GM18519 (cell line): ENCODE results near the gene DENND5A.
"Not testable (repeated sequence)": the region's sequence is repeated elsewhere in the genome, so short reads cannot be mapped to it uniquely, and the experiment has no call there.

ENCODE experiments used
- ATAC-seq: cut with Tn5 transposase; IDR thresholded peaks from one replicate; pipeline ENCODE4 v1.9.1; 2021; ENCODE audit warnings: mild to moderate bottlenecking, moderate library complexity; ENCODE audit not compliant: unreplicated experiment, low FRiP score

Gene DENND5A

DNA sequence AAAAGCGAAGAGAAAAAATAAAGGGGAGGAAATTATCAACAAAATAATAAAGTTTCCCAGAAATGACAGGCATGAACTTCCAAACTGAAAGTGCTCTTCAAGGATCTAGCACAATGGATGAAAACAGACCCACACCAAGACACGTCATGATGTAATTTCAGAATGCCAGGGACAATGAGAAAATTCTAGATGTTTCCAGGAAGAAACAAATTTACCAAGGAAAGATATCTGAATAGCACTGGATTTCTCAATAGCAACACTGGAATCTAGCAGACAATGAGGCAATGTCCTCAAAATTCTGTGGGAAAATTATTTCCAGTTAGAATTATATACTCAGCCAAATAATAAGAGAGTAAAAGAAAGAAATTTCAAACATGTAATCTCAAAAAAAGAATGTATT is 46.0 kb downstream of the DENND5A start:
- no peak for ATAC-seq

DNA sequence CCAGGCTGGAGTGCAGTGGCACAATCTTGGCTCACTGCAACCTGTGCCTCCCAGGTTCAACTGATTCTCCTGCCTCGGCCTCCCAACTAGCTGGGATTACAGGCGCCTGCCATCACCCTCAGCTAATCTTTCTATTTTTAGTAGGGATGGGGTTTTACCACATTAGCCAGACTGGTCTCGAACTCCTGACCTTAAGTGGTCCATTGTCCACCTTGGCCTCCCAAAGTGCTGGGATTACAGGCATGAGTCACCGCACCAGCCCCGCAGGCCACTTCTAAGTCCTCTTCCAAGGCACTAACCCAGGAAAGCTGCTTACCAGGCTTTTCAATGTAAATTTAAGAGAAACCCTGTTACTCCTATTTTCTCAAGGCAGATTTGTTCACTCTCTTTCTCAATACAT is 50.4 kb downstream of the DENND5A start:
- no peak for ATAC-seq

DNA sequence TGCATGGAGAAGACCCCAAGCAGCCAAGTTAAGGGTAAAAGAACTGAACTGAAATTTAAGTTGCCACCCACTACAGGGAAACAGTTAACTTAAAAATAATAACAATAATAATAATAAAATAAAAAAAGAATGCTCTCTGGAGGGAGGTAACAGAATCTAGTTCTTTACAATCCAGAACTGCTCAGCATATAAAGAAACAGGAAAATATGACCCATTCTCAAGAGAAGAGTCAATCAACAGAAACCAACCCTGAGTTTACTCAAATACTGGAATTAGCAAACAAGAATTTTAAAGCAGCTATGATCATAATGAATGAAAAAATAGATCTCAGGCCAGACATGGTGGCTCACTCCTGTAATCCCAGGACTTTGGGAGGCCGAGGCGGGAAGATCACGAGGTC is 53.8 kb downstream of the DENND5A start:
- no peak for ATAC-seq

DNA sequence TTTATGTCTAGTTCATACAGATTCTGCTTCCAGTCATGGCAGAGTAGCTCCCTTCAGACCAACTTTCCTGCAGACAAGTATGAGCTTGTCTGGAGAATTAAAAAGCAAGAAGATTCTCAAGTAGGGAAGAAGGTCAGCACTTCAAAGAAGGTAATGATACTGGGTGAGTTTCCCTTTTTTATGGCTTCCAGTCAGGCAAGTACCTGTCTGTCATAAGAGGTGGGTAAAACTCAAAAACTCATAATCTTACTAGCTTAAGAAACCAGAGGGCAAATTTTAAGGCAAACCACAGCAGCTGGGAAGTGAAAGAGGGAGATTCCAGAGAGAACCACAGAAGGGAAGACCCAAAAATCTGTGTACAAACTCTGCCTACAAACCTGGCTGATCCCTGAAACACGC is 54.2 kb downstream of the DENND5A start:
- ATAC-seq, result no peak

GRCh38 chr11:9210224-9210921 is 54.8 kb downstream of the DENND5A start:
- no peak for ATAC-seq

- ATAC-seq, result not testable (repeated sequence)
Observed at GRCh38 chr11:9209604-9210003, 55.5 kb downstream of the DENND5A start.

DNA sequence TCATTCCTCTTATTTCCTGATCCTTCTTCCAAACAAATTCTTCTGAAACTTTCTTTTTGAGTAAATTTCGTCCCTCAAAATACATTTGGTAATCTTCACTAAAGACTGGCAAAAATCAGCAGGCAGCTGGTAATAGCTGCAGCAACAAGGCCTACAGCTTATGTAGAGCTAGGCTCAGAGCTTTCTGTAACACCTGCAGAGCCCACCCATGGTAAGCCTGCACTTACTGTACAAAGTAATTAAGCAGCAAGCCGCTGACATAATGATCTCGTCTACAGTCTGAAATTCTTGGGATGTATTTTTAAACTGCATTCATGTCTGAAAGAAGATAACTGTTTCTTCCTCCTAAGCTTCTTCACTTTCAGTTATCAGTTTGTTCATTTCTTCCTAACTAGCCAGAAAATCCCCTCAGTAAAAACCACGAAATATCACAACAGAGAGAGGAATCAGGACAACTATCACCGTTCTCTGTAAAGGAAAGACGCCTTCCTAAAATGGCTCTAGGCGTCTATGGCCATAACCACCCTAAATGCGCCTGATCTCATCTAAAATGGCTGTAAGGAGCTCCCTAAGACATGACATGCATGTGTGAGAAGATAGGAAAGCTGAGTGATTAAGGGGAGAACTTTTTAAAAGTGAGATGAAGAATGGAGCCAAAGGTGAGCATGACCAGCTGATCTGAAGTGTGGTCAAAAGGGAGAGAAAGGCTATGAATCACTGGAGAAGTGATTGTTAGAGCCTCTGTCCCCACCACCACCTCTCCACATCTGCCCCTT is 56.2 kb downstream of the DENND5A start:
- no peak for ATAC-seq

DNA sequence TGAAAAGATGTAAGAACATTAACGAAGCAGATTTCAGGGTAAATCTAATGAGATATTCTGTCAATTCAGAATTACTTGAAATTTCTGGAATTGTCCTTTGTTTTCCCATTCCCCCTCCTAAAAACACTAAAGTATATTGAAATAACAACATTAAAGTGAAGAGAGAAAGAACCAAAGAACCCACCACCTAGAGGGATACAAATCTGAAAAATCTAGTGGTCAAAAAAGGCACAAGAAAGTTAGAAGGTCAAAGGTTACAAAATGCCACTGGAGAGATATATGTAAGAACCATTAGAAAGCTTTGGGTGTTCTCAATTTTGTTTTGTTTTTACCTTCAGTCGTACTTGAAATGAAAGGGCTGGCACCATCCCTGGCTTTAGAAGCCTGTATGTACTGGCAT is 57.9 kb downstream of the DENND5A start:
- ATAC-seq, result no peak

DNA sequence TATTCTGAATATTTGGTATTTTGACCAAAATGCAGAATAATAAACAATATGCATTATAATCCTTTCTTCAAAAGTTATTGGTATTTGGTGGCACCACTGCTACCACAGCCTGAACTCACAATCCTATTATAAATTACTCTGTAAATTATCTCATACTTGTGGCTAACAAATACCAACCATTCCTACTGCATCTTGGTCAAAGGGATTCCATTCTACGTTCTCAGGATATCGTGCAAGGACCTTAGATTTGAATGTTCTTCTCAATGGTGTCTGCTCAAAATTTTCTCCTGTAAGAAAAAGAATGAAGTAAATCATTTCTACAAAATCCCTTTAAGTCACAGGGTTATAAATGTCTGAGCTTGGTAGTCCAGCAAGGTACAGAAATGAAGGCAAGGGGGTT is 58.7 kb downstream of the DENND5A start:
- ATAC-seq, result no peak

DNA sequence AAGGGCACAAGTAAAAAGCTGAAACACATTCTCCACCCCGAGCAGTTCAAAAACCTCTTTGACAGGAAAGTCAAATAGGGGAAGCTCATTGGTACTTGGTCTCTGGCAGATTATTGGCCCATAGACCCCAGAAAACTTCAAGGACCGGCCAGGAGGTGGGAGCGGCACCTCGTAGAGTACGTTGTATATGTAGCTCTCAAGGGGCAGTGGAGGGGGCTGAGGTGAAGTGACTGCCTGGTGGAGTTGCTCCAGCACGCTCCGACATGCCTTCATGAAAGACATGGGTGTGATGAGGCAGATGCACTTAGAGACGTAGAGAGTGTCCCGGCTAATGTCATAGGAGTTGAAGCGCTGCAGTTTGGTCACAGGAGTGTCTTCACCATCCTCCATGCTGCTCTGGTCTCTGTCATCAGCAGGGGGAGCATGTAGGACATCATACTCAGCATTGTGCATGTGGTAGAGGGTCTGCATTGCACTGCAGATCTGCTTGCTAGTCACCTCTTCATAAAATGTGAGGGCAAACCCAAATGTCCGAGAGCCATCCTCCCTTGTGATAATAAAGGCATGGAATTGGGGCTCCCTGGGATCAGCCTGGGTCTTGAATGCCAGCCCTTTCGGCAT is 61.3 kb downstream of the DENND5A start:
- ATAC-seq, result no peak

DNA sequence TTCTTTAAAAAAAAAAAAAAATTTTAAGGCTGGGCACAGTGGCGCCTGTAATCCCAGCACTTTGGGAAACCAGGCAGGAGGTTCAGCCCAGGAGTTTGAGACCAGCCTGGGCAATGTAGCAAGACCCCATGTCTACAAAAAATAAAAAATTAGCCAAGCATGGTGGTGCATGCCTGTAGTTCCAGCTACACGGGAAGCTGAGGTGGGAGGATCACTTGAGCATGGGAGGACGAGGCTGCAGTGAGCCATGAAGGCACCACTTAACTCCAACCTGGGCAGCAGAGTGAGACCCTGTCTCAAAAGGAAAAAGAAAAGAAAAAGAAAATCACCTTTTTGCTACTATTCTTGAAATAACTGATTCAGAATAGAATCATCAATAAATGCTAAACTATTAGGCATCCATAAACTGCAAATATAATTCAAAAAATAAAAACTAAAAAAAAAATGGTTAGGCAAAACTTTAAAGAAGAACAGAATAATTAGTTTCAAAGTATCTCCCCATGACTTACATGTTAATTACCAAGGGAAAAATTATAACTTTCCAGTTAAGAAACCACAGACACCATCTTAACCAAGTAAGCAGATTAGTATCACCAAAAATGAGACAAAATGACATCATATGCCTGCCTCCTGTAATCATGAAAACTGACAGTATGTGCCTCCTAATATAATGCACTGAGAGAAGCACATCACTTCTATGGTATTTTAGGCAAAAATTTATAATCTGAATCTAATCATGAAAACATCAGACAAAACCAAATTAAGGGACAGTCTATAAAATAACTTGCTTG is 63.6 kb downstream of the DENND5A start:
- no peak for ATAC-seq

DNA sequence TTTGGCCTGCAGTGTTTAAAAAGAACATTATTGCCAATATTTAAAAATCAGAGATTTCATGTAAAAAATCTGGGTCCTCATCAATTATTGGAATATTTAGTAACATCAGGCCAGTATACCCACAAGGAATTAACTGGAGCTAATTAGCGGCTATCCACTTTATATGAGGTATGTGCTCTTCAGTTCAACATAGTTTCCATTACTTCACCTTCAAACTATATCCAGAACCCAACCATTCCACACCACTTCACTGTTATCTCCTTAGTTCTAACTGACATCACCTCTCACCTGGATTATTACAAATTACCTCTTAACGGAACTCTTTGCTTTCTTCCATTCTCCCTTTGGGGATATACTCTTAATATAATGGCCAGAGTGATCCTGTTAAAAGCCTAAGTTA is 64.7 kb downstream of the DENND5A start:
- no peak for ATAC-seq

GRCh38 chr11:9193316-9193715 is 71.8 kb downstream of the DENND5A start:
- ATAC-seq, result no peak

DNA sequence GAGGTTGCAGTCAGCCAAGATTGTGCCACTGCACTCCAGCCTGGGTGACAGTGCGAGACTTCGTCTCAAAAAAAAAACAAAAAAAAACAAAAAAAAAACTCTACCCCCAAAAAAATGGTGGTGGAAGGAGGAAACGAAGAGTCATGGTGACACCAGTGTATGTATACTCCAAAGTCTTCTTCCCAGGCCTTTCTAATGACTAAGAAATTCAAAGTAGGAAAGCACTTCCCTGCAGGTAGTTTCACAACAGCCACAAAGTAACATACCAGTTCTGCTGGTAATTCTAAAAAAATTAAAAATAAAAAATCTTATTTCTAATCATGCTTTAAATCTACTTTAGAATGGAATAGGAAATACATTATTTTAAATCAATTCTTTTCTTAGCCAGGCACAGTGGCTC is 72.6 kb downstream of the DENND5A start:
- ATAC-seq, result no peak

GRCh38 chr11:9190326-9191016 is 74.7 kb downstream of the DENND5A start:
- not testable (repeated sequence) for ATAC-seq

- not testable (repeated sequence) for ATAC-seq
Observed at GRCh38 chr11:9188860-9189259, 76.3 kb downstream of the DENND5A start.

DNA sequence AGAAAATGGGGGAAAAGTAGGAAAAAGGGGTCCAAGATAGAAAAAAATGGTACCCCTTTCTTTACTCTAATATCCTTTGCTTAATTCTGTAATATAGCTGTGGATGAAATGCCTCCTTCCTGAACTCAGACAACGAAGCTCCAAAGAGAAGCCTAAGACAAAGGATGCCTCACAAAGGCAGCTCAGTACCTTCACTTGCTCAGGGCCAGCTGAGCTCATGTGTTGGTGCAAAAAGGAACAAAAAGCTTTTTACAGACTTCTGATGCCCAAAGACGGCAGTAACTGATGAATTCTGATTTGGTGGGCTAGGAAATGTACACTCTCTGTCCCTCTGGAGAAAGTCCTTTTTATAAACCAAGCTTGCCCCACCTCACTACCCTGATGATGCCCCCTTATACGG is 77.5 kb downstream of the DENND5A start:
- no peak for ATAC-seq

DNA sequence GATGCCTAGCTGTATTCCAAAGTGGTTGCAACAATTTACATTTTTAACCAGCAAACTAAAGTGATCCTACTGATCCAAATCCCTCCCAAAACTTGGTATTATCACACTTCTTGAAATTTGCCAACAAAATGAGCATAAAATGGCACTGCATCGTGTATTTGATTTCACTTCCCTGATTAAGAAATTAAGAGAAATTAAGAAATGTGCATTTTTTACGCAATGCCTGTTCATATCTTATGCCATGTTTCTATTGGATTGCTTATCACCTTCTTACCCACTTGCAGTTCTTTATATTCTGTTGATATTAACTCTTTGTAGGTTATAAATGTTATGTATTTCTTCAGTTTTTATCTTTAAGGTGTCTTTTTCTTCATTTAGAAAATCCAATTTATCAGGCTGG is 80.6 kb downstream of the DENND5A start:
- no peak for ATAC-seq

- ATAC-seq, result no peak
Observed at GRCh38 chr11:9182180-9182871, 82.8 kb downstream of the DENND5A start.

DNA sequence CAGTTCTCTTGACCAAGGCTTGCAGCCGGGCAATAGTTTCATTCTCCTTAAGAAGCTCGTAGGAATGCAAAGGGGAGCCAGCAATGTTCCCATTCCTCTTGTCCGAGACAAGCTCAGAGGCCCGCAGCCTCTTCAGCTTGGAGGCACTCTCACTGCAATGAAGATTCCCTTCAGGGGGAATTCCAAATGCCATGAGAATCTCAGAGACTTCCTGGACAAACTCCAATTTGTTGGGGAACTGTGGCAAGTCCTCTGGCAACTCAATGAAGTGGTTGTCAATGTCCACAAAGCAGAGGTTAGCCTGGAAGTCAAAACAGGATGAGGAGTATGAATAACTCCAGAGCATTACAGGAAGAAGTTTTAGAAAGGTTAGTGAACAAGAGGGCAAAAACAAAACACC is 84.4 kb downstream of the DENND5A start:
- ATAC-seq, result no peak
